Adrenal gland (tissue), 5 donors: ENCODE measurements around the gene AIFM2.

ENCODE experiments used
- CTCF ChIP-seq, 6 experiments: fragments of 450-650 bp in 4 of 6; fragments of 200-600 bp in 2 of 6; sonication (generic) in 1 of 6; IDR thresholded peaks; 1 replicate in 5 of 6; 2 replicates in 1 of 6; pipeline versions ENCODE4 v1.5.1 to v1.8.0; 2016 to 2021; ENCODE audit warnings: antibody characterized with exemption in 6 of 6, mild to moderate bottlenecking in 2 of 6, moderate library complexity in 1 of 6
- POLR2A ChIP-seq, 2 donors: fragments of 450-650 bp; IDR thresholded peaks; one replicate each; pipeline ENCODE4 v1.6.1; 2017; ENCODE audit warnings: antibody characterized with exemption in 2 of 2, mild to moderate bottlenecking in 2 of 2, moderate library complexity in 1 of 2
- donor health status: DM: no; HTN: no; CAD: no.

- TF ChIP-seq CTCF (IDR thresholded peaks at IDR 0.05) (no peak), POLR2A (IDR thresholded peaks at IDR 0.05) (no peak)
Measured at GRCh38 chr10:70084189-70084588, 48.4 kb downstream of the AIFM2 start.
